ENCODE data around the gene ARFGEF3. TPM values are rescaled to one million over a fixed set of nuclear protein-coding genes. Genes with fewer than 3 reads are reported as not detected.

ARFGEF3 gene
- polyA plus RNA-seq, 1 of the 3 experiments (the other 2 are of a cell fraction) = not detected

DNA sequence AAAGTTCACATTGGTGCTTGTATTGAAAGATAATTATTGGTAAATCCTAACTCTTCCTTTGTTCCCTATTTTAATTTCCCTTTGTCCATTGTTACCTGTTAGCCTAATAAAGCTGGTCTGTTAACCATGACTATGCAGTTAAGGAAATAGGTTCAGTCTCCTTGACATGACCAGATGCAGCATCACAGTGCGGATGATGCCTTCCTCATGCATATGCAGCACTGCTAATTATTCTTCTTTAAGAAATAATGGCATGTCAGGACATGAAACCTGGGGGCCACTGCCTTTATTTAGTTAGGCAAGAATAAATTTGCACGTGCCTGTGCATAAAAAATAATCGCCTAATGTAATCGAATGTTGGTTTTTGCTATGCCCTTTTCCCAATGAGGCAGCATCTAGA, 40.1 kb downstream of the ARFGEF3 start:
- Histone ChIP-seq H3K9me2 (no peaks in the 10 kb centered on the region), H4K20me1 (ENCODE audit: insufficient read depth) (no peaks in the 10 kb centered on the region), H3K27ac (ENCODE audit: low read depth in 2 of 2, low read length in 1 of 2) (no peak overlapping the region), H3K79me2 (ENCODE audit: insufficient read depth) (no peaks in the 10 kb centered on the region), H3K4me1 (ENCODE audit: control insufficient read depth in 1 of 2, insufficient read depth in 2 of 2, low read depth in 1 of 2, low read length in 1 of 2) (no peaks in the 10 kb centered on the region), H3K4me3 (ENCODE audit: low read depth in 2 of 2, low read length in 1 of 2) (no peak overlapping the region), H2AFZ (ENCODE audit: low read depth) (no peak overlapping the region), H3K9ac (no peak overlapping the region), H3K27me3 (ENCODE audit: insufficient read depth) (no peaks in the 10 kb centered on the region), H3F3A (replicated peaks; ENCODE audit: insufficient read depth) (no peaks in the 10 kb centered on the region), H3K9me3 (no peaks in the 10 kb centered on the region), H3K36me3 (replicated peaks in 1 of 2; ENCODE audit: control insufficient read depth in 1 of 2, insufficient read depth in 2 of 2, low read length in 1 of 2) (no peaks in the 10 kb centered on the region), H3K4me2 (no peak overlapping the region)
- TF ChIP-seq NFIC (IDR thresholded peaks at IDR 0.05; ENCODE audit: borderline replicate concordance) = no peak
- no peak for TF ChIP-seq NRF1 (IDR thresholded peaks at IDR 0.05; ENCODE audit: low read depth, low read length)
- no peak for TF ChIP-seq TEAD4 (IDR thresholded peaks at IDR 0.05; ENCODE audit: borderline replicate concordance, insufficient read depth)
- TF ChIP-seq RCOR1 (IDR thresholded peaks at IDR 0.05; ENCODE audit: low read length) = no peak
- TF ChIP-seq SMC3 (IDR thresholded peaks at IDR 0.05; ENCODE audit: low read depth, low read length) = no peak
- TF ChIP-seq, protein P1, sequence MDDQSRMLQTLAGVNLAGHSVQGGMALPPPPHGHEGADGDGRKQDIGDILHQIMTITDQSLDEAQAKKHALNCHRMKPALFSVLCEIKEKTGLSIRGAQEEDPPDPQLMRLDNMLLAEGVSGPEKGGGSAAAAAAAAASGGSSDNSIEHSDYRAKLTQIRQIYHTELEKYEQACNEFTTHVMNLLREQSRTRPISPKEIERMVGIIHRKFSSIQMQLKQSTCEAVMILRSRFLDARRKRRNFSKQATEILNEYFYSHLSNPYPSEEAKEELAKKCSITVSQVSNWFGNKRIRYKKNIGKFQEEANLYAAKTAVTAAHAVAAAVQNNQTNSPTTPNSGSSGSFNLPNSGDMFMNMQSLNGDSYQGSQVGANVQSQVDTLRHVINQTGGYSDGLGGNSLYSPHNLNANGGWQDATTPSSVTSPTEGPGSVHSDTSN (IDR thresholded peaks at IDR 0.05) = no peak
- no peak for TF ChIP-seq FOXJ3 (CRISPR knock-in tag; IDR thresholded peaks at IDR 0.05)
- no peak for TF ChIP-seq EP300 (IDR thresholded peaks at IDR 0.05; ENCODE audit: borderline replicate concordance in 1 of 2, low read depth in 1 of 2, low read length in 1 of 2)
- TF ChIP-seq, protein P2, sequence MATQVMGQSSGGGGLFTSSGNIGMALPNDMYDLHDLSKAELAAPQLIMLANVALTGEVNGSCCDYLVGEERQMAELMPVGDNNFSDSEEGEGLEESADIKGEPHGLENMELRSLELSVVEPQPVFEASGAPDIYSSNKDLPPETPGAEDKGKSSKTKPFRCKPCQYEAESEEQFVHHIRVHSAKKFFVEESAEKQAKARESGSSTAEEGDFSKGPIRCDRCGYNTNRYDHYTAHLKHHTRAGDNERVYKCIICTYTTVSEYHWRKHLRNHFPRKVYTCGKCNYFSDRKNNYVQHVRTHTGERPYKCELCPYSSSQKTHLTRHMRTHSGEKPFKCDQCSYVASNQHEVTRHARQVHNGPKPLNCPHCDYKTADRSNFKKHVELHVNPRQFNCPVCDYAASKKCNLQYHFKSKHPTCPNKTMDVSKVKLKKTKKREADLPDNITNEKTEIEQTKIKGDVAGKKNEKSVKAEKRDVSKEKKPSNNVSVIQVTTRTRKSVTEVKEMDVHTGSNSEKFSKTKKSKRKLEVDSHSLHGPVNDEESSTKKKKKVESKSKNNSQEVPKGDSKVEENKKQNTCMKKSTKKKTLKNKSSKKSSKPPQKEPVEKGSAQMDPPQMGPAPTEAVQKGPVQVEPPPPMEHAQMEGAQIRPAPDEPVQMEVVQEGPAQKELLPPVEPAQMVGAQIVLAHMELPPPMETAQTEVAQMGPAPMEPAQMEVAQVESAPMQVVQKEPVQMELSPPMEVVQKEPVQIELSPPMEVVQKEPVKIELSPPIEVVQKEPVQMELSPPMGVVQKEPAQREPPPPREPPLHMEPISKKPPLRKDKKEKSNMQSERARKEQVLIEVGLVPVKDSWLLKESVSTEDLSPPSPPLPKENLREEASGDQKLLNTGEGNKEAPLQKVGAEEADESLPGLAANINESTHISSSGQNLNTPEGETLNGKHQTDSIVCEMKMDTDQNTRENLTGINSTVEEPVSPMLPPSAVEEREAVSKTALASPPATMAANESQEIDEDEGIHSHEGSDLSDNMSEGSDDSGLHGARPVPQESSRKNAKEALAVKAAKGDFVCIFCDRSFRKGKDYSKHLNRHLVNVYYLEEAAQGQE (IDR thresholded peaks at IDR 0.05; ENCODE audit: low read depth, low read length) = no peak
- TF ChIP-seq YY1 (IDR thresholded peaks at IDR 0.05; ENCODE audit: low read depth) = no peak
- TF ChIP-seq POLR2AphosphoS5 (IDR thresholded peaks at IDR 0.05; ENCODE audit: low read depth, low read length) = no peak
- no peak for TF ChIP-seq JUND (IDR thresholded peaks at IDR 0.05)
- no peak for TF ChIP-seq MEF2A (IDR thresholded peaks at IDR 0.05; ENCODE audit: borderline replicate concordance, low read depth)
- TF ChIP-seq, protein P3, sequence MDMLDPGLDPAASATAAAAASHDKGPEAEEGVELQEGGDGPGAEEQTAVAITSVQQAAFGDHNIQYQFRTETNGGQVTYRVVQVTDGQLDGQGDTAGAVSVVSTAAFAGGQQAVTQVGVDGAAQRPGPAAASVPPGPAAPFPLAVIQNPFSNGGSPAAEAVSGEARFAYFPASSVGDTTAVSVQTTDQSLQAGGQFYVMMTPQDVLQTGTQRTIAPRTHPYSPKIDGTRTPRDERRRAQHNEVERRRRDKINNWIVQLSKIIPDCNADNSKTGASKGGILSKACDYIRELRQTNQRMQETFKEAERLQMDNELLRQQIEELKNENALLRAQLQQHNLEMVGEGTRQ (IDR thresholded peaks at IDR 0.05; ENCODE audit: borderline replicate concordance, low read depth, low read length) = no peak
- no peak for TF ChIP-seq EZH2phosphoT487 (IDR thresholded peaks at IDR 0.05; ENCODE audit: borderline replicate concordance, low read depth)
- WGBS (ENCODE audit: low lambda C conversion rate) = 45% methylated on average over 4 of the region's 4 CpGs
- DNase-seq = no peak
- ChIA-PET CTCF (no interaction called here), POLR2A (no interaction called here)
